22Rv1 (cell line): ENCODE measurements around the gene TTC31.

ENCODE experiments used
- ZFX ChIP-seq: fragments of 450-650 bp; IDR thresholded peaks from 2 replicates; pipeline ENCODE4 v1.6.1; 2017; ENCODE audit warnings: antibody characterized with exemption, borderline replicate concordance
- TF ChIP-seq, protein P1 (sequence below): fragments of 450-650 bp; IDR thresholded peaks from 2 replicates; pipeline ENCODE4 v1.5.1; 2017; ENCODE audit warnings: mild to moderate bottlenecking

DNA sequence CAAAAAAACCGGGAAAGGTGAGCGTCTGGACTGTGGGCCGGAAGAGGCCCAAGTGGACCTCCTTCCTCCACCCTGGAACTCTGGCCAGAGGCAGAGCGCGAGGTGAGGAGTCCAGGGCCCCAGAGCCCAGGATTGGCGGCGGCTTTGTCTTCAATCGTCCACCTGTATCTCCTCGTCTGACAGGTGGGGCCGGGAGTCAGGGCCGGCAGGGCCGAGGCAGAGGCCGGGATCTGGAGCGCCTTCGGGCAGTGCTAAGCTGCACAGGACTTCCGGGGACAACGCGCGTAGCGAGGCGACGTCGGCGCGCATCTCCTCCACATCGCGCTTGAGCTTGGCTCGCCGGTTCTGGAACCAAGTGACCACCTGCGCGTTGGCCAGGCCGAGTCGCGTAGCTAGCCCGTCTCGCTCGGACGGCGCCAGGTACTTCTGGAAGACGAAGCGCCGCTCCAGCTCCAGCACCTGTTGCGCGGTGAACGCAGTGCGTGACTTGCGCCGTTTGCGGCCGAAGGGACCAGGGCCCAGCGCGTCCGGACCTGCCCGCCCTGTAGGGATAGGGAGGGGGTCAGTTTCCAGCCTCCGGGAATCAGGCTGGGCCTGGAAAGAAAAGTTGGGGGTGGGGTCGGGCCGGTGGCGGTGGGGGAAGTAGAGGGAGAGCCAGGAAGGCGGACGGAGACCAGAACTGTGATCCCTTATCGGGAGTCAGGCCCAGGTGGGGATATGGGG is 15.1 kb downstream of the TTC31 start:
- TF ChIP-seq, protein P1, sequence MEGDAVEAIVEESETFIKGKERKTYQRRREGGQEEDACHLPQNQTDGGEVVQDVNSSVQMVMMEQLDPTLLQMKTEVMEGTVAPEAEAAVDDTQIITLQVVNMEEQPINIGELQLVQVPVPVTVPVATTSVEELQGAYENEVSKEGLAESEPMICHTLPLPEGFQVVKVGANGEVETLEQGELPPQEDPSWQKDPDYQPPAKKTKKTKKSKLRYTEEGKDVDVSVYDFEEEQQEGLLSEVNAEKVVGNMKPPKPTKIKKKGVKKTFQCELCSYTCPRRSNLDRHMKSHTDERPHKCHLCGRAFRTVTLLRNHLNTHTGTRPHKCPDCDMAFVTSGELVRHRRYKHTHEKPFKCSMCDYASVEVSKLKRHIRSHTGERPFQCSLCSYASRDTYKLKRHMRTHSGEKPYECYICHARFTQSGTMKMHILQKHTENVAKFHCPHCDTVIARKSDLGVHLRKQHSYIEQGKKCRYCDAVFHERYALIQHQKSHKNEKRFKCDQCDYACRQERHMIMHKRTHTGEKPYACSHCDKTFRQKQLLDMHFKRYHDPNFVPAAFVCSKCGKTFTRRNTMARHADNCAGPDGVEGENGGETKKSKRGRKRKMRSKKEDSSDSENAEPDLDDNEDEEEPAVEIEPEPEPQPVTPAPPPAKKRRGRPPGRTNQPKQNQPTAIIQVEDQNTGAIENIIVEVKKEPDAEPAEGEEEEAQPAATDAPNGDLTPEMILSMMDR: no peak
- no peak for TF ChIP-seq ZFX
